GM19240 (cell line): ENCODE measurements around the gene NAA40.

ENCODE experiments used
- DNase-seq: peaks from one replicate; pipeline ENCODE4 v3.0.0; 2011; ENCODE audit warnings: low spot score; ENCODE audit not compliant: insufficient read length

The NAA40 gene

GRCh38 chr11:63912678-63913077, 26.1 kb upstream of the NAA40 start:
- DNase-seq, result no peak

DNA sequence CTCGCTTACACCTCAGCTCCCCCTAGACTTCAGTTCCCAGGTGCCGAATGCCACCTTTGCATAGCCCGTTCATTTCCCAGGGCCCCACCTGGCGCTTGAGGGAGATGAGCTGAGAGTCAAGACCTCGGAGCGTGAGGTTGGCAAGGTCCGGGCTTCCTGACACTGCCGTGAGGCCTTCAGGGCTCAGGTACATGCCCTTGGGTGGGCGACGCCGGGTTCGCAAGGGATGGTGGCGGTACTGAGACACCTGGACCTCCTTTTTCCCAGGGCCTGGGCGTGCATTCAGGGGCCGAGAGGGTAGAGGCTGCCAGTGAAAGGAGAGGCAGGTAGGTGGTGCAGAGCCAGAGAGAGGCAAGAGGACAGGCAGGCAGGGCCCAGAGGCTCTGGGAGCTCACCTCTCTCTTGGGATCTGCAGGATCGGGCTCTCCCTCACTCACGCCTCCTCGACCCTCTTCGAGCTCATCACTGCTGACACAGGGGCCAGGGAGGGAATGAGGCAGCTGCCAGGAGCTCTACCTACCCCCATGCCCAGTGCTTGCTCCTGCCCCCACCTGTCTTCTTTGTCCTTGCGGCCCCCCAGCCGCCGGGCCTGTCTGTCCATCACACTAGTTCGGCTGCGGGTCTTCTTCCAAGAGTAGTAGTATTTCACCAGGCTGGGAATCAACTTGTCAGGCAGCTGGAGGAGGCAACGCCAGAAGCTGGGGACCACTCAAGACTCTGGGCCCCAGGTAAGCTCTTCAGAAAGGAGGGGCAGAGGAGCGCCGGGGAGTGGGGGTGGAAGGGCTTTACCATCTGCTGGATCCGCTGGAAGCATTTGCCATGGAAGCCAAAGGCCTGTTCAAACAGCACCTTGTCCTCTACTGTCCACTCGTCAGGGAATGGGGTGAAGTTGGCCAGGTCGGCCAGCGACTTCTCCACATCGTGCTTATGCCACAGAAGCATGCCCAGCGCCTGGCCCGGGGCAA, 24.7 kb upstream of the NAA40 start:
- DNase-seq, result no peak

DNA sequence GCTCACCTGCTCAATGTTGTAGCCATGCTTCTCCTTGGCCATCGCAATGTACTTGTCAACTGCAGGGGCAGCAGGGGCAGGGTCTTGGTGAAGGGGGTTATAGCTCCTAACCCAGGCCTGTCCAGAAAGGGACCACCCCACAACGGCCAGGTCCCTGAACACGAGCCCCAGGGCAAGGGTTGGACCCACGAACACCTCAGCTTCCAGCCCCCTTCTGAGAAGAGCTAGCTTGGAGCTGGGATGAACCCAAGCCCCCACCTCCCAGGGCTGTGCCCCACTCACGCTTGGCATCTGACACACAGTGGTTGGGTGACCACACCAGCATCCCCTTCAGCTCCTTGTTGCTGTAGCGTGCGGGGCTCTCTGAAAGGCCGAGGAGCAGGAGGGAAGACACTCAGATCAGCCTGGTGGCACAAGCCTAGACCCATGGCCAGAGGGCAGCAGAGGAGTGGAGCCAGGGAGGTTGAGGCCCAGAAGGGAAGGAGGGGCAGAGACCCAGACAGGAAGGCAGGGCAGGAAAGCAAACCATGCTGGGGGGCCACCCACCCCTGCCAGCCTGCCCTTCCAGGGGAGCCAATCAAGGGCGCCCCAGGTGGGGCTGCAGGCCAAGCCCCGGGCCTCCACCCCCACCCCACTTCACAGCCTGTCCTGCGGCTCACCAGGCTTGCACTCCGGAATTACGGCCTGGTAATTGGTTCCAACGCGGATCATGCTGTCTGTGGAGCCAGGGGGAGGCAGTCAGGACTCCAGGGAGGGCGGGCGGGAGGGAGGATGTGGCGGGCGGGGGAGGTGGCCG, 23.7 kb upstream of the NAA40 start:
- no peak for DNase-seq

GRCh38 chr11:63915961-63916836, 22.6 kb upstream of the NAA40 start:
- no peak for DNase-seq

DNA sequence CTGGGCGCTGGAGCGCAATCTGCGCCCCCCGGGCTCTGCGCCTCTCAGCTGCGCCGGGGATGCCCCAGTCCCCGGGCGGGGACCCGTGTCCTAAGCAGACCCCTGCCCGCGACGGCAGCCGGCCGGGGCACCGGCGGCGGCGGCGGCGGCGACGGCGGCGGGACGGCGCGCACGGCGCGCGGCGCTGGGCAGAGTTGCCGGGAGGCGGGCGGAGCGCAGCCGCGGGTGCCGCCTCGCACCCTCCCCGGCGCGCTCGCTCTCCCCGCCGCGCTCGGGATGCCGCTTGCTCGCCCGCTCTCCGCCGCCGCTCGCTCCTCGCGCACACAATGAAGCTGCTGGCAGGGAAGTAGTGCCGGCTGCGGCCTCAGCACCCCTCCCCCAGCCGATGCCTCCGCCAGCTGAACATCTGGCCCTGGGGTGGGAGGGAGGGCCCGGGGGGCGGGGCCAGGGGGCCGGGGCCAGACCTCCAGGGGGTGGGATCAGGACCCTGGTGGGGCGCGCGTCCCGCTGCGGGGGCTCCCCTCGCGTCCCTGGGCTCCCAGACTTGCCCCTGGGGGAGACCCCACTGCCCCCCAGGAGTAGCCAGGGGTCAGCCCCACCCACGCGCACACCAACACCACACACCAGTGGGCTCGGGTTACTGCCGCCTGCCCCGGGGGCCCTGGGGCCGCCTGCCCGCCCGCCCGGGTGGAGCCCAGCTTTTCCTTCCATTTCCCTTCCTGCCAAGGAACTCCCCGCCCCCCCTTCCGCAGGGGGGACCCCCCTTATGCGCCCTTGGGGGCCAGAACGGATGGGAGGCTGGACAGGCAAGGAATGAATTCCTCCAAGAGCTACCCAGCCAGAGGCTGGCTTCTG, 21.7 kb upstream of the NAA40 start, which contains the start of gene RCOR2:
Gene RCOR2, minus strand, starts transcription at position 328 of the 855 bp plus-strand sequence. CDS start 708 bp downstream, outside the sequence.
- peak; percentile 82 for DNase-seq

- DNase-seq, result no peak
These were observed 20.9 kb upstream of the NAA40 start for GRCh38 chr11:63917692-63918506.

DNA sequence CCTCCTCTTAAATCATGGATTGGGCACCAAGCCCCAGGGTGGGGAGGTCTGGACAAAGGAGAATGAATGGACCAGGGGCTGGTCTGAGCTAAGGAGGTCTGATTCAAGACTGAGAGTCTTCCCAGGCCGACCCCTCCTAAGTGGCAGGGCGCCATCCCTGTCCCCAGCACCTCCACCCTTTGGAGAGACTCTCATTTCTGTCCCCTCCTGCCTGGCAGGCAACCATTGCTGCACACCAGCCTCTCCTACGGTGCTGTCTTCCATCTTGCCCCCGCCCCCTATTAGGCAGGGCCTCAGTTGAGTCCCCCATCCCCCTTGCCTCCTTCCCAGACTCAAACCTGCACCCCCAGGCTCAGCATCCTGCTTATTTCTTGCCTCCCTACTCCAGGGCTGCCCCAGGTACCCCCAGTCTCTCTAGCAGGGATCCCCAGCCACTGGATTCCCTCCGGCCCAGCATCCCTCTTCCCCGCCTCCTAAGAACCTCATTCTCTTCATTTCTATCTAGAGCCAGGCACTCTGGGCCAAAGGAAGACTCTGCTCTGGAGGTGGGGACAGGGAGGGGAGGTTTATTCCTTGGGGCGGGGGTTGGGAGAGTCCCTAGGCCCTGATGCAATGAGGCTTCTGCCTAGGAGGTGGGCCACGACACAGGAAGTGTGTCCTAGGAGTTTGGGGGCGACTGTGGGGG, 20.2 kb upstream of the NAA40 start:
- no peak for DNase-seq

- no peak for DNase-seq
These were observed 19.3 kb upstream of the NAA40 start for GRCh38 chr11:63919267-63920125.

GRCh38 chr11:63920126-63920938, 18.5 kb upstream of the NAA40 start:
- DNase-seq, result no peak

GRCh38 chr11:63920939-63921417, 17.8 kb upstream of the NAA40 start:
- no peak for DNase-seq

DNA sequence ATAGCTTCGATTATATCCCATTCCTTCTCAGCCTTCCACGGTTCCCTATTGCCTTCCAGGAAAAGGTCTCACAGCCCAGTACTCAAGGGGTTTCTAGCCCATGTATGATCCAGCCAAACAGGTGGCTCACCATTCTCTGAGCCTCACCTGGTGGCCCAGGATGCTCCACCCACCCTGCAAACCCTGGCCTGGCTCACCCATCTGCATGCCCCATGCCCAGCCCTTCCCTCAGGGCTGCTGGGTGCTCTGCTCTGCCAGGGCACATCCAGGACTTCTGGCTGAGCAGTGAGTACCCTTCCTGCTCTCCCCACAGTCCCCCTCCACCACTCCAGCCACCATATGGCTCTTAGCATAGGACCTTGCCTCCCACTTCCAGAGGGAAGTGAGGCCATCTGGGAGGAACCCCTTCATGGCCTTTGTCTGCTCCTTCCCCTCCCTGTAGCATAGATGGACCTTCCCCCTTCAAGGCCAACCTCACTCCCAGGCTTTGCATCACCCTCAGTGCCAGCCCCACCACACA, 16.1 kb upstream of the NAA40 start:
- no peak for DNase-seq

DNA sequence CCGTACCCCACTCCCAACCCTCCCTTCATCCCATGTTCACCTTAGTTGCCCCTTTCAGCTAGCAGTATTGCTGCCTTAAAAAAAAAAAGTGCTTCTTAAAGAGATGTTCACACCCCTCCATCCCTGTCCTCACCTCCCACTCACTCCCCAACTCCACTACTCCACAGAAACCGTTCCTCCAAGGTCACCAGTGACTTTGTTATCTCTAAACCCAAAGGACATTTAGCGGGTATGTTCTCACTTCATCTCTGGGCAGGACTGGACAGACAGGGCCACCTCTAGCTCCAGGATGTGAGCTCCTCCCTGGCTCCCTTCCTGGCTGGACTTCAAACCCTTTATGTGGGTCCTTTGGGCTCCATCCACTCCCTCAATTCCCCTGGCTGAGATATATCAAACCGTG, 15.5 kb upstream of the NAA40 start:
- DNase-seq, result no peak

GRCh38 chr11:63929616-63930015, 9.2 kb upstream of the NAA40 start:
- no peak for DNase-seq

- DNase-seq, result no peak
These were observed 7.8 kb upstream of the NAA40 start for GRCh38 chr11:63931045-63931444.

DNA sequence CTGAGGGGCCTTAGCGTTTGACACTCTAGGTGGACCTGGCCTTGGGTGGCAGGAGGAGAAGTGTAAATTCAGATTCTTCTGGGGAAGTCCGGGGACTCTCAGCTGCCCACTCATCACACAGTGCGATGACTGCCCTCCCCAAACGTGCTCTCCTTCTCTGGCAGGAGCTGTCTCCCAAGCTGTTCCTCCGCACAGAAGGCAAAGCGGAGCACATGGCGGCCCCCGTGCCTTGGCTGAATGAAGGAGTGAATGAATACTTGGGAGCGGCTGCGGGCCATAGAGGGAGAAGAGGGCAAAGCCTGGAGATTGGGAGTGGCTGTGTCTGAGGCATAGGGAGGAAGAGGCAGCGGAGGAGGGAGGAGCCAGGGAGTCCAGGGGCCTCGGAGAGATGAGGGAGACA, 6.9 kb upstream of the NAA40 start:
- DNase-seq, result no peak

- DNase-seq, result no peak
These were observed 5.3 kb upstream of the NAA40 start for GRCh38 chr11:63933459-63933858.
